ENCODE measurements around the gene TPD52L1. TPM values are rescaled to one million over a fixed set of nuclear protein-coding genes. Genes with fewer than 3 reads are reported as not detected.
"Not testable (repeated sequence)": the region's sequence is repeated elsewhere in the genome, so short reads cannot be mapped to it uniquely, and the experiment has no call there.

Gene TPD52L1
- total RNA-seq, 1 experiment from 2014 or later: 7.3 TPM

GRCh38 chr6:125123468-125124048 lies 30.0 kb upstream of the TPD52L1 start:
- no peak for DNase-seq
- H3K27me3 ChIP-seq (ENCODE audit: control insufficient read depth, insufficient read depth, low read length): no peaks in the 10 kb centered on the region
- H3K4me3 ChIP-seq (ENCODE audit: insufficient read depth, low read depth, low read length): no peak overlapping the region
- no peaks in the 10 kb centered on the region for H3K36me3 ChIP-seq (replicated peaks; ENCODE audit: control insufficient read depth, insufficient read depth, low read length)

- Histone ChIP-seq H3K36me3 (replicated peaks; ENCODE audit: control insufficient read depth, insufficient read depth, low read length) (no peaks in the 10 kb centered on the region), H3K4me3 (ENCODE audit: insufficient read depth, low read depth, low read length) (no peak overlapping the region), H3K27me3 (ENCODE audit: control insufficient read depth, insufficient read depth, low read length) (no peaks in the 10 kb centered on the region)
- DNase-seq: no peak
These were observed 29.4 kb upstream of the TPD52L1 start for GRCh38 chr6:125124049-125124669.

- not testable (repeated sequence) for H3K36me3 ChIP-seq (replicated peaks; ENCODE audit: control insufficient read depth, insufficient read depth, low read length); H3K27me3 ChIP-seq (ENCODE audit: control insufficient read depth, insufficient read depth, low read length); H3K4me3 ChIP-seq (ENCODE audit: insufficient read depth, low read depth, low read length); DNase-seq
These were observed 27.7 kb upstream of the TPD52L1 start for GRCh38 chr6:125125856-125126255.

- no peak overlapping the region for H3K4me3 ChIP-seq (ENCODE audit: insufficient read depth, low read depth, low read length)
- H3K36me3 ChIP-seq (replicated peaks; ENCODE audit: control insufficient read depth, insufficient read depth, low read length): no peaks in the 10 kb centered on the region
- no peaks in the 10 kb centered on the region for H3K27me3 ChIP-seq (ENCODE audit: control insufficient read depth, insufficient read depth, low read length)
- no peak for DNase-seq
These were observed 24.2 kb upstream of the TPD52L1 start for GRCh38 chr6:125129354-125129753.

GRCh38 chr6:125132058-125132457 lies 21.5 kb upstream of the TPD52L1 start:
- DNase-seq: no peak
- H3K27me3 ChIP-seq (ENCODE audit: control insufficient read depth, insufficient read depth, low read length): no peaks in the 10 kb centered on the region
- no peaks in the 10 kb centered on the region for H3K36me3 ChIP-seq (replicated peaks; ENCODE audit: control insufficient read depth, insufficient read depth, low read length)
- H3K4me3 ChIP-seq (ENCODE audit: insufficient read depth, low read depth, low read length): no peak overlapping the region

DNA sequence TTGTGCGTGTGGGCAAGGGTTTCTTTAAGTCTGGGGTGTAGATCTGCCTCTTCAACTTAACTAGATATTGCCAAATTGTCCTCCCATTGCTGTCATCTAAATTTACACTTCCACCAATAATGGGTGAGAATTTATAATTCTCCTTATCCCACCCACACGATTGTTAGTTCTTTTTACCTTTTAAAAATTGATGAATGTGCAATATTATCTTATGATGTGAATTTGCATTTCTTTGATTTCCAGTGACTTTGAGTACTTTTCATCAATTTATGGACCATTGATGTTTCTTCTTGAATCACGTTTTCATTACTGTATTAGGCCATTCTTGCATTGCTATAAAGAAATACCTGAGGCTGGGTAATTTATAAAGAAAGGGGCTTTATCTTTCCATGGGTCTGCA lies 17.2 kb upstream of the TPD52L1 start:
- H3K36me3 ChIP-seq (replicated peaks; ENCODE audit: control insufficient read depth, insufficient read depth, low read length): no peaks in the 10 kb centered on the region
- no peak overlapping the region for H3K4me3 ChIP-seq (ENCODE audit: insufficient read depth, low read depth, low read length)
- no peak for DNase-seq
- no peaks in the 10 kb centered on the region for H3K27me3 ChIP-seq (ENCODE audit: control insufficient read depth, insufficient read depth, low read length)

- no peak overlapping the region for H3K4me3 ChIP-seq (ENCODE audit: insufficient read depth, low read depth, low read length)
- DNase-seq: no peak
- no peaks in the 10 kb centered on the region for H3K27me3 ChIP-seq (ENCODE audit: control insufficient read depth, insufficient read depth, low read length)
- H3K36me3 ChIP-seq (replicated peaks; ENCODE audit: control insufficient read depth, insufficient read depth, low read length): no peaks in the 10 kb centered on the region
These were observed 15.5 kb upstream of the TPD52L1 start for GRCh38 chr6:125138083-125138482.

DNA sequence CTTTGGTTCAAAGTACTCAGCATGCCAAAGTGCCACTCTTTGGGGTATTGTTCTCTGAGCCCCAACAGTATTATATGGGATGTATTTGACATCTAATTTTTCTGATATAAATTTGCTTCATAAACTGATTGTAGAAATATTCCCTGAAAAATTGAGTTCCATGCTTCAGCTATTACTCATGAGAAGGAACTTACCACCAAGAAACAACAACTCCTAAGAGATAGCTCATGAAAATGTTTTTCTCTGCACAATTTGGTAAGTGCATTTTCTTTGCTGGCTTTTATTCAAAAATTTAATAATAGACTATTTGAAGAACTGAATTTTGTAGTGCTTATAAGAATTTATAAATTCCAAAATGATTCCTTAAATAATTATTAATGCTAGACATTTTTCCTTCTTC lies 12.8 kb upstream of the TPD52L1 start:
- no peaks in the 10 kb centered on the region for H3K36me3 ChIP-seq (replicated peaks; ENCODE audit: control insufficient read depth, insufficient read depth, low read length)
- no peaks in the 10 kb centered on the region for H3K27me3 ChIP-seq (ENCODE audit: control insufficient read depth, insufficient read depth, low read length)
- no peak overlapping the region for H3K4me3 ChIP-seq (ENCODE audit: insufficient read depth, low read depth, low read length)
- no peak for DNase-seq

DNA sequence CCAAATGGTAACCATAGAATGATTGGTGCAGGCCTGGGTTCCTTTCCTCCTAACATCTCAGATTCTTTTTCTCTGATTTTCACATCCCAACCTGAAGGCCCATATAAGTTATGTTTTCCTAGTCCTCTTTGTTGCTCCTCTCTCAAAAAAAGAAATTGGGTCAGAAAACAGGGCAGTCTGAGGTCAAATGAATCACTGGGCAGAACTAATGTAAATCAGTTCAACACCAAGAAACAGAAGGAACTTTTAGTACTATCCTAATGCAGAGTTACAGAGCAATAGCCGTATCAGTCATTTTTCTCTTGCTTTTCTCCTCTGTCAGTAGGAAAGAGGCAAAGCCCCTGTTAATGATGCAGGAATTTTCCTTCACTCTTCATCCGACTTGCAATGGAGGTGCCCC lies 11.0 kb upstream of the TPD52L1 start:
- no peak for DNase-seq
- H3K27me3 ChIP-seq (ENCODE audit: control insufficient read depth, insufficient read depth, low read length): no peaks in the 10 kb centered on the region
- no peak overlapping the region for H3K4me3 ChIP-seq (ENCODE audit: insufficient read depth, low read depth, low read length)
- no peaks in the 10 kb centered on the region for H3K36me3 ChIP-seq (replicated peaks; ENCODE audit: control insufficient read depth, insufficient read depth, low read length)

DNA sequence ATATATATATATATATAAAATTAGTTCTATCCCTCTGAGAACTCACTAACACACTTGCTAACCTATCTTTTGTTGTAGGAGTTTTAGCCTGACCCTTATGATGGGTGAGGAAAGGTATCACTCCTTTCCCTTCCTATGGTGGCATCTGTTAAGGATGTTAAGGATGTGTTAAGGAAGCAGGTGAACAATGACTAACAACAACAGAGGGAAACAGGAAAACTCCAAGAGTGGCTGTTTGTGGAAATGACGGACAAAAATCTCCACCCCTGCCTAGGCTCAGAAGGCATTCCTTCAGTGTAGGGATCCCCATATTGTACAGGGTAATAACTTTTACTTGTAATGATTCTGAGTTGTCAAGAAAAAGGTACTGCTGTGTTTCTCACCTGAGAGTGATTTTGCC lies 8.8 kb upstream of the TPD52L1 start:
- DNase-seq: no peak
- no peaks in the 10 kb centered on the region for H3K27me3 ChIP-seq (ENCODE audit: control insufficient read depth, insufficient read depth, low read length)
- H3K36me3 ChIP-seq (replicated peaks; ENCODE audit: control insufficient read depth, insufficient read depth, low read length): no peaks in the 10 kb centered on the region
- no peak overlapping the region for H3K4me3 ChIP-seq (ENCODE audit: insufficient read depth, low read depth, low read length)

DNA sequence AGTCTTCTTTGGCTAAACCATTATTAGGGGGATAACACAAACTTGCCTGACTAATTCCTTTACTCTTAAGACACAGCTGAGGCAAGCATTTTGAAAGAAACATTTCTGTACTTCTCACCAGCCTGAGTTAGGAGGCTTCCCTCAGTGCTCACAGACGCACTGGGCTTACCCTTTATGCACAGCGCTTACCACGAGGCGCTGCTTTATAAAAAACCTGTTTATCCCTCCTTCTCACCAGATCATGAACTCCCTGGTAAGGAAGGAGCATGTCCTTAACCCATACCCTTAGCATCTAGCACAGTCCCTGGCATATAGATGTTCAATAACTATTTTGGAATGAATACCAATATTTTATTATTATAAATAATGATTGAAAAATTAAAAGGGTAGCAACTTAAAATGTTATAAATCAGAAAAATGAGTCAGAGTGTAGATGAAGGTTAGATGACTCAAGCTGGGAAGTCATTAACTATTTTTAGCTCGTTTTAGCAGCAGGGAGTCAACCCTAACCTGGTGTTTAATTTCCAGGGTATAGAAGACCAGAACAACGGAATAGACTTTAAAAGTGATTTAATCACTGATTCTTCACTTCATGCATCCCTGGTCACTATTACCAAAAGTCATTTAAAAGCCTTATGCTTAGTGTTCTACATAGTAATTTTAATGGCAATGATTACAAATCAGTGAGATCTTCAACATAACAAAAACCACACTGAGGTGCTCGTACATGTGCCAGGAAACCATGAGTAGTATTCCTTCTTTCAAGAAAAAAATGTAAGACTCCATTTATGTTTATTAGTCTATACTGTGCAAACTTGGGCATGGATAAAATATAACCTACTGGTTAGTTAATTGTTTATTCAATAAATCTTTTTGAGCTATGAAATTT lies 4.1 kb upstream of the TPD52L1 start:
- Histone ChIP-seq H3K27me3 (ENCODE audit: control insufficient read depth, insufficient read depth, low read length) (peaks cover 9% of the 10 kb centered on the region), H3K36me3 (replicated peaks; ENCODE audit: control insufficient read depth, insufficient read depth, low read length) (no peaks in the 10 kb centered on the region), H3K4me3 (ENCODE audit: insufficient read depth, low read depth, low read length) (no peak overlapping the region)
- no peak for DNase-seq

DNA sequence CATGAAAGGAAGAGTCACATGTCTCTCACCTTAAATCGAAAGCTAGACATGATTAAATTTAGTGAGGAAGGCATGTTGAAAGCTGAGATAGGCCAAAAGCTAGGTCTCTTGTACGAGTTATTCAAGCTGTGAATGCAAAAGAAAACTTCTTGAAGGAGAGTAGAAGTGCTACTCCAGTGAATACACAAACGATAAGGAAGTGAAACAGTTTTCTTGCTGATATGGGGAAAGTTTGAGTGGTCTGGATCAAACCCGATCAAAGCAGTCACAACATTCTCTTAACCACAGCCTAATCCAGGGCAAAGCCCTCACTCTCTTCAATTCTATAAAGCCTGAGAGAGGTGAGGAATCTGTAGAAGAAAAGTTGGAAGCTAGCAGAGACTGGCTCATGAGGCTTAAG lies 1.9 kb upstream of the TPD52L1 start:
- Histone ChIP-seq H3K4me3 (ENCODE audit: insufficient read depth, low read depth, low read length) (no peak overlapping the region), H3K27me3 (ENCODE audit: control insufficient read depth, insufficient read depth, low read length) (peaks cover 15% of the 10 kb centered on the region), H3K36me3 (replicated peaks; ENCODE audit: control insufficient read depth, insufficient read depth, low read length) (no peaks in the 10 kb centered on the region)
- DNase-seq: no peak

DNA sequence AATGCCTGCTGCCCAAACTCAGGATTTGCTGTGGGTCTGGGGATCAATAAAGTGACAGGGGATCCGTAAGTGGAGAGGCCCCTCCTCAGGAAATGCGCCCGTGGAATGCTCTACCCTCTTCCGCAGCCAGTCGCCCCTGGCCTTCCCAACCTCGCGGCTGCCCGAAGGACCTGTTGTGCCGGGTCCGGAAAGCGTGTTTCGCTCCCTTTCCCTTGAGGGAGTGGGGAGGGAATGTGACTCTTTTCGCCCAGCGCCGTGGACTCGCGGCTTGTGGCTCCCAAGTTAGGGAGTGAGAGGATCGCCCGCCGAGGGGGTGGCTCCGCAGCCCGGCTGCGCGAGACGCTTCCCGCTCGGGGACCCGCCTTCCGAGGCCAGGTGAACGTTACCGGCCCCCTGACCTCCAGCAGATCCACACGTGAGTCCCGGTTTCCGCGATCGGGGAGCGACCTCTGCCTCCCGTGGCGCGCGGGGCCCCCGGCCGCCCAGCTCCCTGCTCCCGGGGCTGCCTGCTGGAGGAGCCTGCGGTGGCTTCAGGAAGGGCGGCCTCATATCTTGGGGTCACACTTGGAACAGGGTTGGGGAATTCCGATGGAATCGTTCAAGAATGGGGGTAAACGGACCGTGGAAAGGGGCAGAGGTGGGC lies 666 bp downstream of the TPD52L1 start:
- DNase-seq: peak; percentile 66
- peak overlapping the region; percentile 75 for H3K4me3 ChIP-seq (ENCODE audit: insufficient read depth, low read depth, low read length)
- H3K36me3 ChIP-seq (replicated peaks; ENCODE audit: control insufficient read depth, insufficient read depth, low read length): no peaks in the 10 kb centered on the region
- peaks cover 15% of the 10 kb centered on the region for H3K27me3 ChIP-seq (ENCODE audit: control insufficient read depth, insufficient read depth, low read length)

DNA sequence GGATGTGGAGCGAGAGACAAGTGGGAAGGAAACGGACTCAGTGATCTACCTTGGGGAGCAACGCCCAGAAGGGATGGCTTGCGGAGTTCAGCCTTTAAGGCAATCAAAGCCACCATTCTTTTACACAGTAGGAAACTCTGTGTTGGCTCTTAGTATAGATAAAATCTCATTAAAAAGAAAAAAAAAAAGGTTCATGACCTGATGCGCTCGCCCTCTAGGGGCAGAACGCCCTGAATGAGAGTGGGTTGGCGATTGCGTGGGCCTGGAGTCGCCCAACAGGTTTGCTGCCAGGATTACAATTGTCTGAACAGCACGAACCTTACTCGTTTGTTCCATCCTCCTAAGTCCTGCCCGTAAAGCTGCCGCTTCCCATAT lies 1.2 kb downstream of the TPD52L1 start:
- Histone ChIP-seq H3K4me3 (ENCODE audit: insufficient read depth, low read depth, low read length) (peak overlapping the region; percentile 75), H3K36me3 (replicated peaks; ENCODE audit: control insufficient read depth, insufficient read depth, low read length) (no peaks in the 10 kb centered on the region), H3K27me3 (ENCODE audit: control insufficient read depth, insufficient read depth, low read length) (peaks cover 15% of the 10 kb centered on the region)
- DNase-seq: peak; percentile 46

GRCh38 chr6:125155344-125155743 lies 1.8 kb downstream of the TPD52L1 start:
- H3K36me3 ChIP-seq (replicated peaks; ENCODE audit: control insufficient read depth, insufficient read depth, low read length): no peaks in the 10 kb centered on the region
- H3K4me3 ChIP-seq (ENCODE audit: insufficient read depth, low read depth, low read length): no peak overlapping the region
- no peak for DNase-seq
- peaks cover 15% of the 10 kb centered on the region for H3K27me3 ChIP-seq (ENCODE audit: control insufficient read depth, insufficient read depth, low read length)

All from H7 (cell line).